Measurements from ENCODE around the gene APOBEC3F.

Gene APOBEC3F

DNA sequence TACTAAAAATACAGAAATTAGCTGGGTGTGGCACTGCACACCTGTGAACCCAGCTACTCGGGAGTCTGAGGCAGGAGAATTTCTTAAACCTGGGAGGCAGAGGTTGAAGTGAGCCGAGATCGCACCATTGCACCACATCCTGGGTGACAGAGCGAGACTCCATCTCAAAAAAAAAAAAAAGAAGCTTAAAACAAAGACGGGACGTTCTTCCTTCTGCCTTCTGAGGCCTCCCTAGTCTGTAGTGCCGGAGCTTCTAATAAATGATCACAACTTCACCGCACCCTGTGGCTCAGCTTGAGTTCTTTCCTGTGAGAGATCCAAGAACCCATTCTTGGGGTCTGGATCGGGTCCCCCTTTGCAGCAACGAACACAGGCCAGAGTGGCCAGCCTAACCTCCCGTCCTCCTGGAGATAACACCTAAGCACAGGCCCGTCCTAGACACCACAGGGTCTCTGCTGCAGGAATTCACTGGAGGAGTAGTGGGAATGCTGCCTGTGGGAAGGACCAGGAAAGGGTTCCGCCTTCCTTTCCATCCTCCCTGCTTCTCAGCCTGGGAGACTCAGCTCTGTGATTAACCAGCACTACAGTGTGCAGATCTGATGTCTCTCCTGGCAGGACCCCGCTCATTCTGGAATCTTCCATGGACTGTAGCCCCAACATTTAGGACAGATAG lies 54.2 kb downstream of the APOBEC3F start:
- no peaks in the 10 kb centered on the region for H3F3A ChIP-seq (ENCODE audit: insufficient read depth, low read length)
- H2AFZ ChIP-seq (ENCODE audit: low read length), result no peak overlapping the region
- H3K36me3 ChIP-seq (ENCODE audit: insufficient read depth, low read length), result no peaks in the 10 kb centered on the region
- TF ChIP-seq, protein P1, sequence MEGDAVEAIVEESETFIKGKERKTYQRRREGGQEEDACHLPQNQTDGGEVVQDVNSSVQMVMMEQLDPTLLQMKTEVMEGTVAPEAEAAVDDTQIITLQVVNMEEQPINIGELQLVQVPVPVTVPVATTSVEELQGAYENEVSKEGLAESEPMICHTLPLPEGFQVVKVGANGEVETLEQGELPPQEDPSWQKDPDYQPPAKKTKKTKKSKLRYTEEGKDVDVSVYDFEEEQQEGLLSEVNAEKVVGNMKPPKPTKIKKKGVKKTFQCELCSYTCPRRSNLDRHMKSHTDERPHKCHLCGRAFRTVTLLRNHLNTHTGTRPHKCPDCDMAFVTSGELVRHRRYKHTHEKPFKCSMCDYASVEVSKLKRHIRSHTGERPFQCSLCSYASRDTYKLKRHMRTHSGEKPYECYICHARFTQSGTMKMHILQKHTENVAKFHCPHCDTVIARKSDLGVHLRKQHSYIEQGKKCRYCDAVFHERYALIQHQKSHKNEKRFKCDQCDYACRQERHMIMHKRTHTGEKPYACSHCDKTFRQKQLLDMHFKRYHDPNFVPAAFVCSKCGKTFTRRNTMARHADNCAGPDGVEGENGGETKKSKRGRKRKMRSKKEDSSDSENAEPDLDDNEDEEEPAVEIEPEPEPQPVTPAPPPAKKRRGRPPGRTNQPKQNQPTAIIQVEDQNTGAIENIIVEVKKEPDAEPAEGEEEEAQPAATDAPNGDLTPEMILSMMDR (IDR thresholded peaks at IDR 0.05; ENCODE audit: low read length), result no peak
- TF ChIP-seq EZH2 (IDR thresholded peaks at IDR 0.05; ENCODE audit: borderline replicate concordance, low read length), result no peak
- H3K27ac ChIP-seq (ENCODE audit: low read depth, low read length, poor library complexity, severe bottlenecking), result no peak overlapping the region
- H3K4me2 ChIP-seq (ENCODE audit: low read length), result no peak overlapping the region
- H3K27me3 ChIP-seq (ENCODE audit: insufficient read depth, low read length), result no peaks in the 10 kb centered on the region
- no peak overlapping the region for H3K9ac ChIP-seq (ENCODE audit: low read length)
- no peaks in the 10 kb centered on the region for H3K9me2 ChIP-seq (ENCODE audit: low read depth, low read length)
- no peaks in the 10 kb centered on the region for H3K4me1 ChIP-seq (ENCODE audit: insufficient read depth, low read length, severe bottlenecking)
- H3K4me3 ChIP-seq (ENCODE audit: low read depth, low read length, poor library complexity, severe bottlenecking), result no peak overlapping the region
- no peaks in the 10 kb centered on the region for H3K9me3 ChIP-seq (ENCODE audit: low read length)
- H3K79me2 ChIP-seq (ENCODE audit: insufficient read depth, low read length), result no peaks in the 10 kb centered on the region
- no peaks in the 10 kb centered on the region for H4K20me1 ChIP-seq (ENCODE audit: insufficient read depth, low read length)

DNA sequence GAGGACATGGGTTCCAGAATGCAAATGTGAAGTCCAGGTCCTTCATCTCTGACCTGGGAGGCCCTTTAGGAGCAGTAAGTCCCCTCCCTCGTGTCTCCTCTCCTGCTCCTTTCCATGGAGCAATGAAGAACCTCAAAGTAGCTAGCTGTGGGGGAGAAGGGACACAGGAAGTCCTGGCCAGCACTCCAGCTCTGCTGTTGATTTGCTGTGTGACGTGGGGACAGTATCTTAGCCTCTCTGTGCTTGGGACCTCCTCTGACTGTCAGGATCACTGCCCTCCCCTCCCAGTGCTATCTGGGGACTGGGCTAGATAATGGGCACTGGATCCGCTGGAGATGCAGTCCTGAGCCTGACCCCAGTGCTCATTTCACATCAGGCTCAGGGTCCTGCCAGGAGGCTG lies 55.3 kb downstream of the APOBEC3F start:
- H3K36me3 ChIP-seq (ENCODE audit: insufficient read depth, low read length), result no peaks in the 10 kb centered on the region
- no peaks in the 10 kb centered on the region for H3K4me1 ChIP-seq (ENCODE audit: insufficient read depth, low read length, severe bottlenecking)
- H3K79me2 ChIP-seq (ENCODE audit: insufficient read depth, low read length), result no peaks in the 10 kb centered on the region
- no peaks in the 10 kb centered on the region for H3K9me2 ChIP-seq (ENCODE audit: low read depth, low read length)
- H3K4me3 ChIP-seq (ENCODE audit: low read depth, low read length, poor library complexity, severe bottlenecking), result no peak overlapping the region
- H3K4me2 ChIP-seq (ENCODE audit: low read length), result no peak overlapping the region
- TF ChIP-seq EZH2 (IDR thresholded peaks at IDR 0.05; ENCODE audit: borderline replicate concordance, low read length), result no peak
- TF ChIP-seq, protein P1 (IDR thresholded peaks at IDR 0.05; ENCODE audit: low read length), result no peak
- H2AFZ ChIP-seq (ENCODE audit: low read length), result no peak overlapping the region
- H3K9ac ChIP-seq (ENCODE audit: low read length), result no peak overlapping the region
- H3K9me3 ChIP-seq (ENCODE audit: low read length), result no peaks in the 10 kb centered on the region
- H3F3A ChIP-seq (ENCODE audit: insufficient read depth, low read length), result no peaks in the 10 kb centered on the region
- H4K20me1 ChIP-seq (ENCODE audit: insufficient read depth, low read length), result no peaks in the 10 kb centered on the region
- H3K27ac ChIP-seq (ENCODE audit: low read depth, low read length, poor library complexity, severe bottlenecking), result no peak overlapping the region
- H3K27me3 ChIP-seq (ENCODE audit: insufficient read depth, low read length), result no peaks in the 10 kb centered on the region

DNA sequence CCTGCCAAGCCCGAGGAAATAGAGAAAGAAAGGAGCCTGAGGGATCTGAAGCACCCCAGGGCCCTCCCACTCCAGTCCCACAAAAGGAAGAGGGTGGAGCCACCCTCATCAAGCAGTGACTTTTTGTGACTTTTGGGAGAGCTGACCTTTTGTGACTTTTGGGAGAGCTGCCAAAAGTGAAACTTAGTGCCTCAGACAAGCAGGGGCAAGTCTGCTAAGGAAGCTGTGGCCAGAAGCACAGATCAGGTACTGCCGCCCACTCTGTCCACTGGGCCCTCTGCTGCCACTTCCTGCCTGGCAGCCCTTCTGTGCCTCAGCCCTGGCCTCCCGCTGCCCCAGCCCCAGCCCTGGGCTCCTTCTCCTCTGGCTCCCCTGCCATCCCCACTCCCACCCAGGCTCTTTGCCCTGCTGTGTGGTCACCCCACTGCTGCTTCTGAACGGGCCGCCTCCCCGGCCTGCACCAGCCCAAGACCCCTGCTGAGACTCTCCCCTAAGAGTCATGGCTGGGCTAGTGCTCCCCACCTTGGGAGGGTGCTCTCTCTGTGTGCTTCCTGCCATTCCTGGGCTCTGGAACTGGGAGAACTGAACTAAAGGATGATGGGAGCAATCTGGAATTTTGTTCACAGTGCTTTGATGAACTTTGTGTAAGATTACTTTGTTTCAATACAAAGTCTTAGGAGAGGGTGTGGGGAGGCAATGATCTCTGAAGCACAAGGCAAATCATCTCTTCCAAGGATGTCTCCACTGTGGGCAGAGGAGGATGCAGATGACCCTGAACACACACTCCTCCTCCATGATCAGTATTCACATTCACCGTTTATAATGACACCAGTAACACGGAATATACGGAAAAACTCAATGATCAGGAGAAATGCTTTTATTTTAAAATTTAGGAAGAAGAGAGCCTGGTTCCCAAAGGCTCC lies 56.7 kb downstream of the APOBEC3F start, which contains the start of gene APOBEC3H:
TSS of gene APOBEC3H (plus strand) at position 147 of the 923 bp plus-strand sequence. CDS start 3,035 bp downstream, outside the sequence.
- H3K4me1 ChIP-seq (ENCODE audit: insufficient read depth, low read length, severe bottlenecking), result no peaks in the 10 kb centered on the region
- H3K9ac ChIP-seq (ENCODE audit: low read length), result no peak within 1 kb of the TSS
- no peak within 1 kb of the TSS for H3K4me3 ChIP-seq (ENCODE audit: low read depth, low read length, poor library complexity, severe bottlenecking)
- H3K36me3 ChIP-seq (ENCODE audit: insufficient read depth, low read length), result no peaks in the 10 kb centered on the region
- H3K27ac ChIP-seq (ENCODE audit: low read depth, low read length, poor library complexity, severe bottlenecking), result no peak within 1 kb of the TSS
- no peaks in the 10 kb centered on the region for H3F3A ChIP-seq (ENCODE audit: insufficient read depth, low read length)
- no peak within 1 kb of the TSS for H2AFZ ChIP-seq (ENCODE audit: low read length)
- H3K9me2 ChIP-seq (ENCODE audit: low read depth, low read length), result no peaks in the 10 kb centered on the region
- TF ChIP-seq, protein P1 (IDR thresholded peaks at IDR 0.05; ENCODE audit: low read length), result no peak
- no peak for TF ChIP-seq EZH2 (IDR thresholded peaks at IDR 0.05; ENCODE audit: borderline replicate concordance, low read length)
- H3K9me3 ChIP-seq (ENCODE audit: low read length), result no peaks in the 10 kb centered on the region
- no peak within 1 kb of the TSS for H3K4me2 ChIP-seq (ENCODE audit: low read length)
- H3K27me3 ChIP-seq (ENCODE audit: insufficient read depth, low read length), result no peaks in the 10 kb centered on the region
- no peaks in the 10 kb centered on the region for H3K79me2 ChIP-seq (ENCODE audit: insufficient read depth, low read length)
- H4K20me1 ChIP-seq (ENCODE audit: insufficient read depth, low read length), result no peaks in the 10 kb centered on the region
